Hematopoietic multipotent progenitor cell treated with erythropoietin and hydrocortisone succinate and interleukin-3 and kit ligand, for 17 days (in vitro differentiated cells): ENCODE measurements around the gene CDCA8.
"Not testable (repeated sequence)": the region's sequence is repeated elsewhere in the genome, so short reads cannot be mapped to it uniquely, and the experiment has no call there.

ENCODE experiments used
- DNase-seq: peaks from one replicate; pipeline ENCODE4 v3.0.0-alpha.2; 2015; ENCODE audit warnings: low spot score

The CDCA8 gene

DNA sequence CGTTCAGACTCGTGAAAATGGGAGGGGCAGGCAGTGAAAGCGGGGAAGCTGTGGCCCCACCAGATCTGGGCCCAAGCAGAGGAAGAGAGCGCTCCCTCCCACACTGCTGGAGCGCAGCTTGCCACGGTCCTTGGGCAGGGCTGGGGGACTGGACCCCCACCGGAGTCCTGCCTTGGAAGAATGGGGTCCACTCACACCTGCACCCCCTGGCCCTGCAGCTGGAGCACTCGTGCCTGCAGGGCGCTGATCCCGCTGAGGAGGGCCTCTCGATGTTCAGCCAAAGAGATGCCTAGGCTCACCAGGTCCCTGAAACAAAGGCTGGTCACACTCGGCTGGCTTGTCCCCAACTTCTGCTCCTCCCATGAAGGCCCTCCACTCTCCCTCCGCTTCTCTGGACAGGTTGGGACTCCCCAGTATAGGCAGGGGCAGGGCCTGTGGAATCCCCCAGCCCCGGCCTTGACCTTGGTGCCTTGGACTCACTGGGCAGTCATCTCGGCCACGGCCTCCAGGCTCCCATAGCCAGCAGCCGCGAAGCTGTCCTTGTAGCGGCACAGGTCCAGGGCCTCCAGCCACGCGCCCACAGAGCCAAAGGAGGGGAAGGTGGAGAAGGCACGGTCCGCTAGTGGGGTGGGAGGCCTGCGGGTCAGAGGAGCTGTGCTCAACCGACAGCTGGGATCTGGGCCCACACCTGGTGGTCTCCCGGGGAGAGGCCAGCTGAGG lies 26.0 kb downstream of the CDCA8 start:
- no peak for DNase-seq

DNA sequence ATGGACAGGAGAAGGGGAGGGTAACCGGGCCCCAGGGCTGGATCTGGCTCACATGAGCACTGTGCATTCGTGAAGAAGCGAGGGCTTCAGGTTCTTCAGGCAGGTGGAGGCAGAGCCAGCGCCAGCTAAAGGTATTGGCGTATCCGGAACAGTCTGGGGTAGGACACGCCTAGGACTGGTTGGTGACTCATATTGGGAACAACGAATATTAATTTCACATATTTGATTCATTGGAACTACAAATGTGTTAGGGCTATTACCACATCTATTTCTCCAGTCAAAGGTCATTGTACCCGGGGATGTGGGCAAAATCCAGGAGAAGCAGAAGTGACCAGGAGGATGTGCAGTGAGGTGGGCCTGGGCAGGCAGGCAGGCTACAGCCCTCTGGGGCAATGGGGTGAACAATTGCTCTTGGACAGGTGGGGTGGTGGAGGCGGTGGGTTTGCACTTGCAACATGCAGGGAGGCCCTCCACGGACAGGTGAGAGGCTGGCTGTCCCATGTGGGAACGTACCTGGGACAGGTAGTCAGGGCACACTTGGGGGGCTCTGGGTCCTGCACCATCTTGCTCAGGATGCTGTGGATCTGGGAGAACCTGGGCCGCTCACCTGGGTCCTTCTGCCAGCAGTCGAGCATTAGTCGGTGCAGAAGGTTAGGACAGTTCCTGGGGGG lies 26.7 kb downstream of the CDCA8 start:
- DNase-seq, result no peak

DNA sequence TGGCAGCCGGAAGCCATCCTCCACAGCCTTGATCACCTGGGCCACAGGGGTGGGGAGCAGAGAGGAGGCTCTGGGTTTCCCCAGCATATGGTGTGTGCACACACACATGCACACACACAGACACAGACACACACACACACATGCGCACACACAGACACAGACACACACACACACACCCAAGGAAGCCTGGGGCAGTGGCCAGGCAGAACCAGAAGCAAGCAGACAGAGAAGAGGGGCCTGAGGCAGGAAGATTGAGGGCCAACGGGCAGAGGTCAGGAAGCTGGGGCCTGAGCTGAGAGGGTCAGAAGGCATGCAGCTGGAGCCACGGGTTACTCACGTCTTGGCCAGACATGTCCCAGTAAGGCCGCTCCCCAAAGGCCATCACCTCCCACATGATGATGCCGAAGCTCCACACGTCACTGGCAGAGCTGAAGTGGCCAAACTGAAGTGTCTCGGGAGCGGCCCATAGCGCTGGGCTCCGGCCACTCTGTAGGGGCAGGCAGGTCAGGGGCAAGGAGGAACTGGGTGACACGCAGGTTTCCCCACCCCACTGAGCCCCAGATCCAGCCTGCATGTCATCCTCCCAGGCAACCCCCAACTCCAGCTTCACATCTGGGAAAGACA lies 27.4 kb downstream of the CDCA8 start:
- DNase-seq, result no peak

DNA sequence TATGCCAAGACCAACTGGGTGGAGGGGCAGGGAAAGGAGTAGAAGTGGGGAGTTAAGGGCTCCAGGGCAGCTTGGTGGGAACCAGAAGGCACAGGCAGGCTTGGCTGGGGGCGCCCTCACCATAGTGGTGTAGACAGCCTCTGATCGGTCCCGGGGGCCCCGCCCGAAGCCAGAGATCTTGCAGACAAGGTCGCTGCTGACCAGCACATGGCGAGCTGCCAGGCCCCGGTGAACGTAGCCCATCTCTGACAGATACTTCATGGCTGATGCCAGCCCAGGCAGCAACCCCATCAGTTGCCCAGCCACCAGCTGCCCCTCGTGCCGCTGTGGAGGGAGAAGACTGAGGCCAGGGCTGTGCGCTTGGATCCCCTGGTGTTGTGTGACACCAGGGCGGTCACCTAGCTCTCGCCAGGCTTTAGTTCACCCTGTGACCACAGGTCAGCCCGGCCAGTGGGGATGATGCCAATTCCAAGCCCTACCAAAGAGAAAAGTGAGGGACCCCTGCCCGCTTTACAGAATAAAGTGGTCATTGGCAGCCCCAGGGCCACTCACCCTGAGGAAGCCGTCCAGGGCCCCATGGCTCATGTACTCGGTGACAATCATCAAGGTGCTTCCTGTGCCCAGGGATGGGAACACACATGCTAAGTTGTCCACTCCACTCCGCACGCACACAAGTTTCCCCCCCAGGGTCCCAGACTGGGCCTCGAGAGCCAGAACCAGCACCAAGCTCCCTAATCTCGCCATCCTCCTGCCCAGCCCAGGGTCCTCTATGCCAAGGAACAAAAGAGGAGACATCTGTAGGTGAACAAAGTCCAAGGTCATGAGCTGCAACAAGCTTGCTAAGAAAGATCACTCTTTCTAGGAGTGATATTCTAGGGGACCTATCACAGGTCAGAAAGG lies 28.2 kb downstream of the CDCA8 start:
- DNase-seq, result no peak

DNA sequence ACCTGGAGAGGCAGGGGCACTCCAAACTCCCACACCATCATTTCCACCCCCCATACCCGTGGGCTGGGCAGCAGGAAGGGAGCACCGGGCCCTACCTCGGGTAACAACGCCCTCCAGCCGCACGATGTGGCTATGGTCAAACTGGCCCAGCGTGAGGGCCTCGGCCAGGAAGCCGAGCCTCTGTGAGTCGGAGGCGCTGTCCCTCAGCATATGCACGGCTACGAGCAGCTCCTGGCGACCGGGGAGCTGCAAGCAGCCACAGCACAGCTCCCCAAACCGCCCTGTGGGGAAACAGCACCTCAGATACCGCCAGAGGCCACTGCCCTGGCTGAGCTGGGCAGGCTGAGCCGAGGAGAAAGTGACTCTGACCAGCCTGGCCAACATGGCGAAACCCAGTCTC lies 29.2 kb downstream of the CDCA8 start:
- no peak for DNase-seq

DNA sequence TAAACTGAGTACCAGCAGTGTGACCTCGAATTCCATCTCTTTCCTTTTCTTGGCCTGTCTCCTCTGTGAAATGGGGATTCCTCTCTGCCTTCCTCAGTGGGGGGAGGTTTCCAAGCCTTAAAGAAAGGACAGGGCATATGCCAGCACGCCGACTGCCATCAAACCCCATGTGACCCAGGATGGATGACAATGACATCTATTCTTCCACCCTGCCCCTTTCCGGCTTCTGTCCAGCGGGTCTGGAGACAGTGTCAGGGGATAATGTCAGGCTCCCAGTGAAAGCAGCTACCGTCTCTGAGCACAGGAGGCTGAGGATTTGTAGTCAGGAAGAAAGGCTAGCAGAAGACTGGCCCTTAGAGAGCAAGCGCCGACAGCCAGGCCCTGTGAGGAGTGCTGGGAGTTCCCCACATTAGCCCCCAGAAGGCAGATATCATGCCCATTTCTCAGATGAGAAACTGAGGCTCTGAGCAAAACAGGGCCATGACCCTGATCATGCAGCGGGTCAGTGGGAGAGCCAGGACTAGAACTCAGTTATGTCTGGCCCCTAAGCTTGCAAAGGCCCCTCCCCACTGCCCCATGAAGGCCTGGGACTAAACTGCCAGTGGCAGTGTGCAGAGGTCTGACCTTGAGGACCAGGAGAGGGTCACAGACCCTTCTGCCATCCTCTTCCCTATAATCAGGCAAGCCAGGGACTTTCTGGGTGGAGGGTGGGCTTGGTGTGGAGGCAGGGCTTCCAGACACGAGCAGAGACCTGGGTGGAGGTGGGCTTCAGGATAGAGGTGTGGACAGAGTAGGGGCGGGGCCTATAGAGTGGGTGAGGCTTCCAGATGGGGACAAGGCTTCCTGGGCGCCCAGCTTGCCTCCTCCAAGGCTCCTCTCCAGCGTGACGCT lies 30.1 kb downstream of the CDCA8 start:
- no peak for DNase-seq

DNA sequence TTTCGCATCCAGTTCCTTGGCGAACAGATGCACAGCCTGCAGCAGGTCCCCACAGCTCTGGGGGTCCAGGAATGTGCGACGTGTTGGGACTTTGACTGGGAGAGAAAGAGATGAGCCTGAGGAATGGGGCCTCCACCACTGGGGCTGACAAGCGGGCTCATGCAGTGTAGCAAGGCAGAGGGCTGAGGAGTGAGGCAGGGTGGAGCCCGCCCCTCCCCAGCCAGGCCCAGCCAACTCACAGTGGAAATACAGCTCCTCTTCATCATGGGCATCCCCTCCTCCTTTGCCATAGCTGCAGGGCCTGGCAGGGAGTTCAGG lies 30.7 kb downstream of the CDCA8 start:
- no peak for DNase-seq

DNA sequence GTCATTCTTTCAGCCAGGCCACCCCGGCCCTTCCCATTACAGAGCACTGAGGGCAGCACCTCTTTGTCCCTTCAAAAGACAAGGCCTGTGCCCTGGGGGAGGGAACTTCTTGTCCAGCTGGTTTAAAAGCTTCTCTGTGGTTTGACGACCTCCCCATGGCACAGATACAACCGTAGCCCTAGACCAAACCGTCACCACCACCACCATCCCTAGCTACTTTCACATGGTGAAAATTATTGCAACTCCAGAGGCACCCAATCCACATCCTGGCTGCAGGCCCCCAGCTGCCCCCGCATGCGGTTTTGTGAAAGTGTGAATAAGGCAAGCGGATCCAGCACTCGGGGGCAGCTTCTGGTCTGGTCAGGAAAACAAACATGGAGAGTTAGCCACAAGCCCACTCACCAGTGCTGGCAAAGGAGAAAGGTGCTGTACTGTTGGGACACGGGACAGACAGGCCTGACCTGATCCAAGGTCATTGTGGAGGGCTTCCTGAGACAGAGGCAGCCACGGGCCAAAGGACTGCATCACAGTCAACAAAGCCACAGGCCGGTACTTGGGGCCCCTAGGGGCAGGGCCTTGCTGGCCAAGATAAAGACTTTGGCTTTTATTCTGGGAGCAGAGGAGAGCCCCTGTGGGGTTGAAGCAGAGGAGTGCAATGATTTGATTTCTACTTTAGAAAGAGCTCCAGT lies 31.2 kb downstream of the CDCA8 start:
- no peak for DNase-seq

DNA sequence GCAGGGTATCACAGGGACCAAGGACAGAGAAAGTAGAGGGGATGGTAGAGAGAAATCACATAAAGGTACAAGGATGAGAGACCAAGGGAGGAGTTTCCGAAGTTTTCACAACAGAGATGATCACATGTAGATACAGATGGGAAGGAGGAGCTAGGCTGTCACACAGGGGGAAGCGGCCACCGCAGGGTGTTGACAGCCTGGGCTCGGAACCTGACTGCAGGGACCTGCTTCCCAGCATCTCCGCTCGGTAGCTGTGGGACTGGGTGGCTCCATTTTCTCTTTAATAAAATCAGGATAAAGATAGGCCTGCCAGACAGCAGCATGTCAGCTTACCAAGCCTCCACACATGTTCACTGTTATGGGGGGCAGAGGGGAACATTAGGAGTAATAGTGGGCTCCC lies 32.3 kb downstream of the CDCA8 start:
- DNase-seq, result no peak

DNA sequence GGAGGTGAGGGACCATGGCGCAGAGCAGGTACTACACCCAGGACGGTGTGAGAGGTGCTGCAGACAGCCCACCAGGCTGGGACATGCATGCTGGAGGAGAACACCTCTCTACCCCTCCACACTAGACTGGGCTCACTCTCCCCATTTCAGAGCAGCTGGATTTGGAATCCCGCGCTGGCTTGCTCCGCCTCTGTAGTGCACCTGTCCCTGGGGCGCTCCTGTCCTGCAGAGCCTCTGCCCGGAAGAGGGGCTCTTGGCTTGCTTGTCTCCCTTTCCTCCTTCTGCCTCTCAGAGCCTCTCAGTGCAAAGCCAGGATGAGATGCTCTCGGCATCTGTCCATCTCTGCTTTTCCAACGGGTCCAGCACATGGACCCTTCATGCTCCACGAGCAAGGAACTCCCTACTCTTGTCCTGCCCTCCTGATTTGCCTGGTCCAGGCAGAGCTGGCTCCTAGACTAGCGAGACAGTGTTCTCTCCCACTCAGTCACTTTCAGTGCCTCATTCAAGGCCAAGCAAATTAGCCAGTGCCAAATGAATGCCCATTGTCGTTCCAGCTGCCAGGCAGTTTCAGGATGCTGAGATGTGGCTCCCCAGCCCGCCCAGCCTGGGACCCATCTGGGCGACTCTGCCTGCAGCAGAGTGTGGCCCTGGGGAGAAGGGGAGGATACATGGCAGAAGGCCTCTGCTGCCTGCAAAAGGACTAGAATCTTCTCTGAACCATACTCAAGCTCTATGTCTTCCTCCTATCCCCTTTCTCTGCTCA lies 33.7 kb downstream of the CDCA8 start:
- DNase-seq, result no peak

DNA sequence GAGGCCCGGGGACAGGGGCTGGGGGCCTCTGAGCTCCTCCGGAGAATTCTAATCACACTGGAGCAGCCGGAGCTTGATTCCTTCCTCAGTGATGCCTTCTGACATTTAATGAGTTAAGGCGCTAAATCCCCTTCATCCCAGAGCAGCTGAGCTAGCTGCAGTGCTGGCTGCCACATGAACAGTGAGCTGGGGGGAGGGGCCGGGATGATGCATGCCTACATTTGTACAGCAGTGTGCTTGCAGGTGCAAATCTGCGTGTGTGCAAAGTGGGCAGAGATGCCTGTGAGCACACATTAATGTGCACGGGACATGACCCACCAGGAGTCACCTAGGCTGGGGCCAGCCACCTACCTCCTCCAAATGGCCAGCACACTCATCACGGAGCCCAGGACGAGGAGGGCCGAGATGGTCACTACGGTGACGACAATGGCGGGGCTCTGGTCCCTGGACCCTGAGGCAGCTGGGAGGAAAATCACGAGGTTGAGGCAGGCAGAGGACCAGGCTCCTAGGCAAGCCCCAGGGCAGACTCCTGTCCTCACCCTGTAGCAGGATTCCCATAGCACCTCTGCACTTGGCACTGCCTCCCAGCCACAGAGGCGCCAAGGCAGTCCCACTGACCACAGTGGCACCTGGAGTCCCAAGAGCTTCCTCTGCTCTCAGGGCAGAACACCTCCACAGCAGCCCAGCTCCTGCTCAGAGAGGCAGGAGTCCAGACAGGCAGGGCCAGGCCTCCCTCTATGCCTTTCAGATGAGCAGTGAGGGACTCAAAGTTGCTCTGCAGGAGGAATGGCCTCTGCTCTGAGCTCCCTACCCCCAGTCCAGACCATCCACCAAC lies 34.7 kb downstream of the CDCA8 start:
- DNase-seq, result no peak

DNA sequence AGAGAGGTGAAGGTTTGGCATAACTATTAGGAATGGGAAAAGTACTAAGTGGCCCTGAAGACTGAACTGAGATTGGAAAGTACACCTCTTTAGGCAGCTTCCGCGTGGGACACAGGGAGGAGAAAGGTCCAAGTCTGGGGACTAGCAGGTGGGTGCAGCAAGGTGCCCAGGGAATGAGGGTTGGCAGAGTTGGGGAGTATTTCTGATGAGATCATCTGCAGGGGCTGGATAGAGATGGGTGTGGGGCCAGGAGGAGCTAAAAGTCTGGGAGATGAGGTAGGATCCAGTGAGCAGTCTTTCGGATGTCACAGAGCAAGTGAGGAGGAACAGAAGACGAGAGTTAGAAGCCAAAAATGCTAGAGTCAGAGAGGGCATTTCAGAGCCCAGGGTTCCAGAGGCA lies 36.1 kb downstream of the CDCA8 start:
- DNase-seq, result no peak

DNA sequence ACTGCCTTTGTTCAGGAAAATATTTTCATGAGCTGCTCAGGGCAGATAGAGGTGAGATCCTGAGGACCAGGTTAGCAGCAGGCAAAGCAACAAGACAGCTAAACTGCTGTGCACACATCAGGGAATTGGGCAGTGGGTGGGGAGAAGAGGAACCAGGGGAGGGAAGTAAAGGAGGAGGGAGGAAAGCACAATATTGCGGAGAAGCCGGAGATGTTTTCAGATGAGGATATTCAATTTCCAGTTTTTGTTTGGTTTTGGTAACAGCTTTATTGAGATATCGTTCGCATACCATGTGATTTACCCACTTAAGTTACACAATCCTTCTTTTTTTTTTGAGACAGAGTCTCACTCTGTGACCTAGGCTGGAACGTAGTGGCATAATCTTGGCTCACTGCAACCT lies 38.1 kb downstream of the CDCA8 start:
- DNase-seq, result no peak

DNA sequence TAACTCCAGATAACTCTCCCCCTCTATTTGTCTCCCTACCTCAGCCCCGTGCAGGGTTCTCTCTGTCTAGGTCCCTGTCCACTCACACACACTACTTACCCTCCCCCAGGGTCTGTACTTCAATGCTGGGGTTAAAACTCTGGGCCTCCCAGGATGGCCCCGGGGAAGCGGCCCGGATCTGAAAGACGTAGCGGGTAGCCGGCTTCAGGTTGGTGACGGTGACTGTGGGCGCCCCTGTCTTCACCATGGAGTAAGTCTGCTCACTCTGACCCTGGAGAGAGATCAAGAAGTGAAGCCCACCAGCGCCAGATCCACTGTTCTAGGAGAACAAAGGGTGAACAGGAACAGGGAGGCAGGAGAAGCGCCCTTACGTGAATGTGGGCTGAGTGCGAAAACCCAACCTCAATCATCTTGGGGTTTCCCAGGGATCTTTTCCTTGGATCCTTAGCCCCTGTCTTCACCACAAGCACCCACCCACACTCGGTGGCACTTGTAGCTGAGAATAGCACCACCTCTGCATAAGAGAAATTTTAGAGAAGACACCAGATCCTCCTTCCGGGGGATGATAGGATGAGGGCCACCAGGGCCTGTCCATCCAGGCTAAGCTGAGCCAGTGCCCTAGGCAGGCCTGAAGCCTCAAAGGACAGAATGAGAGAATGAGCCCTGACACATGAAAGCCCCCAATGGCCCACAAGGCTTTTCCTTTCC lies 39.1 kb downstream of the CDCA8 start:
- DNase-seq, result no peak

DNA sequence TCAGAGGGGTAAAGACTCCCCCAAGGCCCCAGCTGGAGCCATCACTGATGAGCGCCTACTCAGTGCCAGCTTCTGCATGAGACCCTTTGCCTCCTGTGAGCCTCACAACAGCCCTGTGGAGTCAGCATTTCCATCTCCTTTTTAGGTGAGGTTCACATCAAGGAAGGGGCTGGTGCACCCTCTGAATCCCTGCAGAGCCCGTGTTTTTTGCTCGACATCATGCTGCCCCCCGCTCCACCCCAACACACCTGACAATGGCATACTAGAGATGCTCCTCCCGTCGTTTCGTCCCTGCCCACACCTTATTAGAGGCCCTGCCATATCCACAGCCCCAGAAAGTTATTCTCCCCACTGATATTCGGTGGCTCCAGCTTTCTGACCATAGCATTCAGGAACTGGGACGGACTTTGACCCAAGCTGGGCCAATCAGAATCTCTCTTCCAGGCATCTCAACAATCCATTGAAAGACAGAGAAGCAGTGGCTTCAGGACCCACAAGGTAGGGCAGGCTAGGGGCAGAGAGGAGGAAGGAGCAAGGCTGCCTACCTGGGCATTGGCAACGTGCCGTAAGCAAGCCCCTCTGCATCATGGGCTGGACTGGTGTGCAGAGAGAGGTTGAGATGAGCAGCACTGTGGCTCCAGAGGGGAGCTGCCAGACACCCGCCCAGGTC lies 39.9 kb downstream of the CDCA8 start:
- DNase-seq, result no peak

DNA sequence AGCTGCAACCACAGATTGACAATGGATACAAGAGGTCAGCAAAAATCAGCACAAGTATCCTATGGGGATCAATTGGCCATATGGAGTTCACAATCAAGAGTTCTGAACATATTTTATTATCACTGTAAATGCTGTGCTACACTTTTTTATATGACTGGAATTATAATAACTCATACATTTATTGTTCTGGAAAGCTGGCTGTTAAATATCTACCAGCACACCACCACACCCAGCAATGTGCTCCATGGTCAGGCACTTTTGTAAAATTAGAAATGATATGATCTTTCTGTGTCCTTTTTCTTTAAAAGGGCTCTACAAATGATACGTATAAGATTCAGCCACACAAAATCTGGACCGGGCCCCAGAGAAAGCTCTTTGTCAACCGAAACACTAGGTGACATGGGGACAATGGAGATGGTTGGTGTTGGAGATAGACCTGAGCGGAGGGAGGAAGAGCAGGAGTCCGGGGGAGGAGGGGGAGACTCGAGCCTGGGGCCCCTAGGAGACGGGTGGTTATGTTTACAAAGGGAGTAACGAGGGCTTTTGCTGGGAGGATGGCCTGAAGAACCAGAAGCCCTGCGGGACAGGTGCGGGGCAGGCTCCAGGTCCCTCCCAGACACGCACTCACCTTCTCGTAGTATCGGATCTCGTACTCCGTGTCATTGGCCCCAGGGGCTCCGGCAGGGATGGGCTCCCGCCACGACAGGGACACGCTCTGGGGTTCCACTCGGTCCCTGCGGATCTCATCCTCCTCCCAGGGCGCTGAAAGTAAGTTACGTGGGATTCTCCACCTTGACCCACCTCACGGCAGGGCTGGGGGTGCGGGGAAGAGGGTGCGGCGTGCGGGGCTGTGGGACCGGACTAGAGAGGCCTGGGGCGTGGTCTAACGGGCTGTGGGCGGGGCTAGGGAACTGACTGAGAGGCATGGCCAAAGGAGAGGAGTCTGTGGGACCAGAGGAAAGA lies 42.6 kb downstream of the CDCA8 start:
- no peak for DNase-seq

DNA sequence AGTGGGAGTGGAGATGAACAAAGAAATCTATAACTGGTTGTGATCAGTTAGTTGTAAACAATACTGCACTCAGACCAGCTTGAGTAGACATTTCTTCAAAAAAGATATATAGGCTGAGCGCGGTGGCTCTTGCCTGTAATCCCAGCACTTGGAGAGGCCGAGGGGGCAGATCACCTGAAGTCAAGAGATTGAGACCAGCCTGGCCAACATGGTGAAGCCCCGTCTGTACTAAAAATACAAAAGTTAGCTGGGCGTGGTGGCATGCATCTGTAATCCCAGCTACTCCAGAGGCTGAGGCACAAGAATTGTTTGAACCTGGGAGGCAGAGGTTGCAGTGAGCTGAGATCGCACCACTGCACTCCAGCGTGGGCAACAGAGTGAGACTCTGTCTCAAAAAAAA lies 45.7 kb downstream of the CDCA8 start:
- not testable (repeated sequence) for DNase-seq
